ENCODE measurements around the gene NEIL3.

The NEIL3 gene

GRCh38 chr4:177351622-177352244 lies 42.1 kb downstream of the NEIL3 start:
- Histone ChIP-seq H3K4me3 (no peak overlapping the region), H3K27ac (no peak overlapping the region)

- Histone ChIP-seq H3K4me3 (no peak overlapping the region), H3K27ac (no peak overlapping the region)
Measured at GRCh38 chr4:177356206-177356605, 46.5 kb downstream of the NEIL3 start.

- Histone ChIP-seq H3K4me3 (no peak overlapping the region), H3K27ac (no peak overlapping the region)
Measured at GRCh38 chr4:177356921-177357320, 47.2 kb downstream of the NEIL3 start.

- no peak overlapping the region for H3K27ac ChIP-seq
- H3K4me3 ChIP-seq, result no peak overlapping the region
Measured at GRCh38 chr4:177367336-177367735, 57.7 kb downstream of the NEIL3 start.

GRCh38 chr4:177369372-177369771 lies 59.7 kb downstream of the NEIL3 start:
- Histone ChIP-seq H3K27ac (no peak overlapping the region), H3K4me3 (no peak overlapping the region)

- H3K27ac ChIP-seq, result no peak overlapping the region
- no peak overlapping the region for H3K4me3 ChIP-seq
Measured at GRCh38 chr4:177371461-177371860, 61.8 kb downstream of the NEIL3 start.

- H3K27ac ChIP-seq, result no peak overlapping the region
Measured at GRCh38 chr4:177374966-177375365, 65.3 kb downstream of the NEIL3 start.

GRCh38 chr4:177375372-177375771 lies 65.7 kb downstream of the NEIL3 start:
- Histone ChIP-seq H3K4me3 (no peak overlapping the region), H3K27ac (no peak overlapping the region)

More at GRCh38 chr4:177374966-177375365, 65.3 kb downstream of the NEIL3 start:
- H3K4me3 ChIP-seq, result no peak overlapping the region

GRCh38 chr4:177376024-177376423 lies 66.3 kb downstream of the NEIL3 start:
- no peak overlapping the region for H3K27ac ChIP-seq
- H3K4me3 ChIP-seq, result no peak overlapping the region

- Histone ChIP-seq H3K4me3 (no peak overlapping the region), H3K27ac (no peak overlapping the region)
Measured at GRCh38 chr4:177380730-177381287, 71.1 kb downstream of the NEIL3 start.

GRCh38 chr4:177381762-177382310 lies 72.2 kb downstream of the NEIL3 start:
- Histone ChIP-seq H3K27ac (no peak overlapping the region), H3K4me3 (no peak overlapping the region)

GRCh38 chr4:177384856-177385397 lies 75.3 kb downstream of the NEIL3 start:
- no peak overlapping the region for H3K27ac ChIP-seq
- H3K4me3 ChIP-seq, result no peak overlapping the region

- Histone ChIP-seq H3K4me3 (no peak overlapping the region), H3K27ac (no peak overlapping the region)
Measured at GRCh38 chr4:177385576-177386277, 76.1 kb downstream of the NEIL3 start.

GRCh38 chr4:177386278-177386815 lies 76.7 kb downstream of the NEIL3 start:
- Histone ChIP-seq H3K27ac (no peak overlapping the region), H3K4me3 (no peak overlapping the region)

- Histone ChIP-seq H3K4me3 (no peak overlapping the region), H3K27ac (no peak overlapping the region)
Measured at GRCh38 chr4:177391287-177391686, 81.6 kb downstream of the NEIL3 start.

GRCh38 chr4:177391953-177392352 lies 82.3 kb downstream of the NEIL3 start:
- Histone ChIP-seq H3K27ac (no peak overlapping the region), H3K4me3 (no peak overlapping the region)

- Histone ChIP-seq H3K27ac (no peak overlapping the region), H3K4me3 (no peak overlapping the region)
Measured at GRCh38 chr4:177393236-177393635, 83.6 kb downstream of the NEIL3 start.

GRCh38 chr4:177396352-177396751 lies 86.7 kb downstream of the NEIL3 start:
- Histone ChIP-seq H3K27ac (no peak overlapping the region), H3K4me3 (no peak overlapping the region)

GRCh38 chr4:177400030-177400429 lies 90.4 kb downstream of the NEIL3 start:
- H3K4me3 ChIP-seq, result no peak overlapping the region

GRCh38 chr4:177401658-177402273 lies 92.1 kb downstream of the NEIL3 start:
- H3K27ac ChIP-seq, result no peak overlapping the region
- H3K4me3 ChIP-seq, result no peak overlapping the region

More at GRCh38 chr4:177400030-177400429, 90.4 kb downstream of the NEIL3 start:
- no peak overlapping the region for H3K27ac ChIP-seq

All from skin epidermis (tissue), 12 donors.